Stimulated activated CD8-positive, alpha-beta memory T cell treated with anti-CD3 and anti-CD28 coated beads, Interleukin-7, amount 100 ng/mL, for 1 hour (primary cell): ENCODE results near the gene APPL2.

Experiments used
- DNase-seq, 2 donors: peaks; one replicate each; pipeline ENCODE4 v3.0.0-alpha.2; 2020; ENCODE audit warnings: low read depth in 2 of 2

Gene APPL2

GRCh38 chr12:105222726-105223351 lies 13.1 kb downstream of the APPL2 start:
- DNase-seq, result no peak

- DNase-seq, result no peak
Measured at GRCh38 chr12:105222284-105222655, 13.7 kb downstream of the APPL2 start.

- DNase-seq, result no peak
Measured at GRCh38 chr12:105221583-105222283, 14.2 kb downstream of the APPL2 start.

GRCh38 chr12:105220929-105221290 lies 15.1 kb downstream of the APPL2 start:
- no peak for DNase-seq

- DNase-seq, result no peak
Measured at GRCh38 chr12:105220150-105220928, 15.6 kb downstream of the APPL2 start.

DNA sequence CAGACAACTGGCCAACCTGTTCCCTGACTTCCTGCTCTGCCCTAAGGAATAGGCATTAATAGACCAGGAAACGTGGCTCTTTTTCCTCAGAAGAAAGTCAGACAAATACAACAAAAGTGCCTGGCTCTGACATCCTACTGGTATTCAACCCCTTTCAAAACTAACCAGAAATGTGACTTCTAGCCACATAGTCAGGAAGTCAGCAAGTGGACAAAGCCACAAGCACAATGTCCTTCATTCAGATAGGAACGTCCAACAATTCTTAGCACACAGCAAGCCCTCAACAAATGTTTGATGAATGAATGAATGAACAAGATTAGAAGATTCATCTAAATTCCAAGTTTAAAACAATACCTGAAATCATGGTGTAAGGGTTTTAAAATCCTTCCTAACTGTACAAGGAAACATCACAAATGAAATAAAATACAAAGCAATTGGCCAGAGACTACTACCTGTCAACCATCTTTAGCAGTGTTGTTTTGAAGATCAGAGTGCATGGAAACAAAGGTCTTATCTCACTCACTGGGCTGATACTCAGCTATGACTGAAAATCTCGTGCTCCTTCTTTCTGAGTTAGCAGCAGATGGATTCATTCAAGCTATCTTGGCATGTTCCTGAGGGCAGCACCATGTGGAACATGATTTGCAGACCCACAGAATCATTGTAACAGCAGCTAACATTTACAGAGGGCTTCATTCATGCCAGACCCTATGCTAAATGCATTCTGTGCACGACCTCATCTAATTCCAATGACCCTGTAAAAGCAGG lies 16.5 kb downstream of the APPL2 start:
- no peak for DNase-seq

GRCh38 chr12:105218434-105218833 lies 17.5 kb downstream of the APPL2 start:
- no peak for DNase-seq

- DNase-seq, result no peak
Measured at GRCh38 chr12:105214670-105215375, 21.2 kb downstream of the APPL2 start.

GRCh38 chr12:105214148-105214547 lies 21.8 kb downstream of the APPL2 start:
- no peak for DNase-seq

DNA sequence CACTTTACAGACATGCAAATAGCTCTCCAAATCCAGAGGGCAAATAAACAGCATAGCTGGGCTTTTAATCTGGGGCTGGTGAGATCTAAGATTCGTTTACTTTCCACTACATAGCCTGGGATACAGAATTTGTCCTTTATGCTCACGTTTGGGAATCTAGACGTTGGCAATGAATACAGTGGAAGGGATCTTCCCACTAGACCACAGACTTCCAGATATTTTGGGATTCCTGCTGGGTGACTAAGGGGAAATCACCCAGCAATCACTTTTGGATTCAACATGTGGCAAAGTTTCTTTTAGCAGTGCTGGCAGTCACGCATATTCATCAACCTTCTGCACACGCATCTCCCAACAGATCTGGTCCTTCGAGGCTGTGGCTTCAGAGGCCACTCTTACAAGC lies 23.5 kb downstream of the APPL2 start:
- DNase-seq, result no peak

- no peak for DNase-seq
Measured at GRCh38 chr12:105209091-105209490, 26.9 kb downstream of the APPL2 start.

DNA sequence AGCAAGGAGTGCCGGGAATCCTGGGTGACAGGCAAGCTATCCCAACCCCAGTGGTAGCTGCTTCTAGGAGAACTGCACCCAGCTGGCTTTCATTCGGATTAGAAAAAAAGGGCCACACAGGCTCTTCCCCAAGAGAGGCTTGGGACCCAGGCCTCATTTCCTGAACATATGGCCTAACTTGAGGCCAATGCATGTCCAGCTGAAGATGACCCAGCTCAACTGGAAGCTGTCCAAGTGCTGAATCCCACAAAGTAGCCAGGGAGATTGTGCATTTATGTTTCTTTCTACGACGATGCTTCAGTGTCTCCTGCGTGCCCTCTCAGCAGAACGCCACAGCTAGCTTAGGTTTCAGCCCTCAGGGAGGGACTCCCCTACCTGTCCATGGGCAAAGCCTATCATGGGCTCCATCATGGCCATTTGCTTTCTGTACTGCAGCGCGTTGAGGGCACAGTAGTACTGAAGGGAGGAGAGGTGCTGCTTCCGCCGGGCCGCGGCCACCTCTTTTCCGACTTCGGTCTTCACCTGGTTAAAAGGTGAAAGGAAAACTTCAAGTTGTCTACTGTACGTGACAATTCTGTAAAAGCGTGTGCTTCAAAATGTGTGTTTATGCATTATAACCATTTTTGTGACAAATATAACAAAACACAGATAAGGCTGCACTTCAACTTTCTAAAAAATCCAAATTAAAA lies 29.1 kb downstream of the APPL2 start:
- no peak for DNase-seq

DNA sequence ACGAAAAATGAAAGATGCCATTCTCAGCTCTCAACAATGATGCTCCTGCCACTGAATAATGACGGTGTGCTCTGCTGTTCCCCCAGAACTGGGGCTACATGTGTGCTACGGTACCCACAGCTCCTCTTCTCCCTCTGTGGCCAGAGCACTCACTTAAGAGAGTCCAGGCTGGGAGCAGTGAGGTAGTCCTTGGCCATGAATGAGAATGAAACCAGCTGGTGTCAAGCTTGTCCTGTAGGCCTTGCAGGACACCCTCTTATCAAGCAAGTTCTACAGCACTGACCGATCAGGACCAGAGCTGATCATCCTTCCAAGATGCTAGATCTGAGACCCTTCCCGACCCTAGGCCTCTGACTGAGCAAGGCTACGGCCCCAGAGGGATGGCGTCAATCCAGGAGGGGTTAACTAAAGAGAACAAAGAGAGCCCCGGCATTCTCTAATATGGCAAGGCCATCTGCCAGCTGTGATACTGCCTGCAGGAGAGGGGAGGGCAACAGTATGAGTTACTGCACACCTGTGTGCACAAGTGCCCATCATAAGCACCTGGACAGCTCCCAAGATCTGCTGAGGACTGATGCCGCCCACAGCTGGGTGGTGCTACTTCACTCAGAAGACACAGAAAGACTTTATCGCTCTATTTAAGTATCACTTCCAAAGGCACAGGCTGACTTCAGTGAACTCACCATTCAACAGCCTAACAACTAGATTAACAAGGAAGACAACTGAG lies 30.5 kb downstream of the APPL2 start:
- no peak for DNase-seq

DNA sequence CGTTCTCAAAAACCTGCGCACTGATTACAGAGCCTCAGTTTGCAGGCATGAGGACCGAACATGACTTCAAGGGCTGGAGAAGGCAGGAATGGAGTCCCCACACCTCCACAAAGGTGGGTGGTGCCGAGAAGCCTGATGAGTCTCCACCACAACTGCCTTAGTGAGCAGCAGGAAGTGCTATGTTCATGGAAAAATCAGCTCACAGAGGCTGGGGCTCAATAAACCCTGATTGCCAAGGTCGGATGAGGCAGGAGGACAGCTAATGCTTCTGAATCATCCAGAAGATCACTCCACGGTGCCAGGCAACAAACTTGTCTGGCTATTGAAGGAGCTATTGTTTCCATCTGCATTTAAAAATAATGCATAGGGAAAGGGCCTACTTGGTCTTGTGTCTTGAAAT lies 31.1 kb downstream of the APPL2 start:
- no peak for DNase-seq

DNA sequence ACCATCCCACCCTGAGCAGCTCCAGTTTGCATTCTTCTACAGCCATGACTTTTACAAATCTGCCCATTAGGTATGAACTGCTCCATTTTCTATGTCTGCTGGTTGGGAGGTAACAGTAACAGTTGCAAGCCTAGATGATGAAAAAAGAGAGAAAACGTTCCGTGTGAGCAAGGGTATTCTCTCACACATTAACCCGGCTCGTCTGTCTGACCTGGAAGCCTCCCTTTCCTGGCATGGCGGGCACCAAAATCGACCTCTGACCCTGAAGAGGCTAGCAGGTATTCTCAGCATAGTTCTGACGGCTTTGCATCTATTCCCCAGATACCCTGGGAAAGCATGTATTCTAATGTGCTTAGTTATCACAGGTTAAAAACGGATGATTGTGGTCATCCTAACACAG lies 31.8 kb downstream of the APPL2 start:
- DNase-seq, result no peak

DNA sequence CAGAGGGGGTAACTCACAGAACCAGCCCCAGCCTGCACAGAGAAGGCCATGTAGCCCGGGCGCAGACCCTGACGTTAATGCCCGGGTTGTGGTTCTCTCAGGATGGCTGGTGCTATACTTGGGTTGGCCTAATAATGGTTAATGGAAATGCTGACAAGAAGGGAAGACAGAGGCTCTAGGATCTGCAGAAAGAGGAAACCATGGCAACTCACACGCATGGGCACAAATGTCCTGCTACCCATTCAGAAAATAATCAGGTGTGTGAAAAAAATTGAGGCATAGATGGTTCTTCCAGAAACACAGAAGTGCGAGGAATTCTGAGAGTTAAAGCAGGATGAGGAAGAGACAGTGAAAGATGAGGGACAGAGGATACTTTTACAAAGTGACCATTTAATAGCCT lies 33.8 kb downstream of the APPL2 start:
- DNase-seq, result no peak

DNA sequence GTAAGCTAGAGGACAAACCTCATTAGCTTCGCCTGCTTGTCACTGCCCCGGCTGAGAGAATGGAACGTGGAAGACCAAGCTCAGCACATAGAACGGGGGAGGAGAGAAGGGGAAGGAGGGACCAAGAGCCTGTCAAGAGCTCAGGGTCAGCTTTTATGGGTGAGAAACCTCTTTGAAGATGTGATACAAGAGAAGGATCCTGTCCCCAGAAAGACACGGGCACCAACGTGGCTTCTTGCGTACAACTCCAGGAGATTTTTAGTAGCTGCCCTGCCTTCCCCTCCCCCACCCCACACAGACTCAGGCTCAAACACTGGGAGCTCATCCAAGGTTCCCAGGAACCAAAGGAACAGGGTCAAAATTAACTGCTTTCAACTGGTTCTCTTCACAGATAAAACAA lies 34.7 kb downstream of the APPL2 start:
- DNase-seq, result no peak

- DNase-seq, result no peak
Measured at GRCh38 chr12:105200385-105200784, 35.6 kb downstream of the APPL2 start.

GRCh38 chr12:105198961-105199360 lies 37.0 kb downstream of the APPL2 start:
- DNase-seq, result no peak

GRCh38 chr12:105196090-105196489 lies 39.9 kb downstream of the APPL2 start:
- no peak for DNase-seq
